MM.1S (cell line): ENCODE measurements around the gene CPEB1.
"Not testable (repeated sequence)": the region's sequence is repeated elsewhere in the genome, so short reads cannot be mapped to it uniquely, and the experiment has no call there.

Experiments used
- CTCF ChIP-seq: fragments of 300-600 bp; sonication (generic); IDR thresholded peaks from 2 replicates; pipeline ENCODE4 v1.5.1; 2016; ENCODE audit warnings: antibody characterized with exemption, low read length, mixed read lengths
- EZH2 ChIP-seq: fragments of 300-600 bp; sonication (generic); optimal IDR thresholded peaks from 2 replicates; pipeline ENCODE3; 2017; ENCODE audit warnings: low read depth, mild to moderate bottlenecking, antibody characterized with exemption, low read length, mixed read lengths

- not testable (repeated sequence) for TF ChIP-seq CTCF, EZH2
These were observed 2.0 kb downstream of the CPEB1 start for GRCh38 chr15:82644967-82645852.
